ENCODE measurements around the gene DPM1.

The DPM1 gene

GRCh38 chr20:50968289-50968688 is 10.0 kb upstream of the DPM1 start:
- TF ChIP-seq CTCF (IDR thresholded peaks at IDR 0.05; ENCODE audit: borderline replicate concordance, insufficient read depth, low read depth, low read length), result no peak
- H3K4me3 ChIP-seq (ENCODE audit: low read depth, low read length), result no peak overlapping the region

- H3K4me3 ChIP-seq (ENCODE audit: low read depth, low read length), result no peak overlapping the region
- no peak for TF ChIP-seq CTCF (IDR thresholded peaks at IDR 0.05; ENCODE audit: borderline replicate concordance, insufficient read depth, low read depth, low read length)
These were observed 9.3 kb upstream of the DPM1 start for GRCh38 chr20:50967586-50967985.

- peak overlapping the region; percentile 78 for H3K4me3 ChIP-seq (ENCODE audit: low read depth, low read length)
- no peak for TF ChIP-seq CTCF (IDR thresholded peaks at IDR 0.05; ENCODE audit: borderline replicate concordance, insufficient read depth, low read depth, low read length)
These were observed 1.3 kb upstream of the DPM1 start for GRCh38 chr20:50959543-50960126.

GRCh38 chr20:50958615-50959542 is 547 bp upstream of the DPM1 start, which contains the start of gene MOCS3:
TSS of gene MOCS3 (plus strand) at chr20:50958818. CDS start at chr20:50958843, 25 bp downstream.
- no peak for TF ChIP-seq CTCF (IDR thresholded peaks at IDR 0.05; ENCODE audit: borderline replicate concordance, insufficient read depth, low read depth, low read length)
- H3K4me3 ChIP-seq (ENCODE audit: low read depth, low read length), result peak within 1 kb of the TSS; percentile 78

- peak overlapping the region; percentile 78 for H3K4me3 ChIP-seq (ENCODE audit: low read depth, low read length)
- no peak for TF ChIP-seq CTCF (IDR thresholded peaks at IDR 0.05; ENCODE audit: borderline replicate concordance, insufficient read depth, low read depth, low read length)
These were observed 1.1 kb downstream of the DPM1 start for GRCh38 chr20:50957276-50957675.

GRCh38 chr20:50953821-50954220 is 4.5 kb downstream of the DPM1 start:
- TF ChIP-seq CTCF (IDR thresholded peaks at IDR 0.05; ENCODE audit: borderline replicate concordance, insufficient read depth, low read depth, low read length), result no peak
- H3K4me3 ChIP-seq (ENCODE audit: low read depth, low read length), result no peak overlapping the region

Data from GM12875 (cell line).